GM12892 (cell line): Measurements from ENCODE around the gene DNAJC17.
A peak's percentile ranks its signal among the peaks of the same experiment; 100 is the strongest.

ENCODE experiments used
- POLR2A ChIP-seq: IDR thresholded peaks from 2 replicates; pipeline ENCODE4 v1.6.1; 2011; ENCODE audit warnings: low read depth, low read length, control low read depth
- POLR2AphosphoS5 ChIP-seq: IDR thresholded peaks from 2 replicates; pipeline ENCODE4 v1.6.1; 2011; ENCODE audit warnings: low read depth, low read length, control low read depth
- TAF1 ChIP-seq: IDR thresholded peaks from 2 replicates; pipeline ENCODE4 v1.6.1; 2011; ENCODE audit warnings: low read depth, mild to moderate bottlenecking, control low read depth, low read length, borderline replicate concordance

GRCh38 chr15:40847223-40847961 lies 40.1 kb upstream of the DNAJC17 start:
- TF ChIP-seq POLR2A (no peak), POLR2AphosphoS5 (no peak), TAF1 (0 out of 2 replicates have a peak, but pooled peaks have one; percentile 15)
